ENCODE measurements around the gene SLC35E1. TPM values are rescaled to one million over a fixed set of nuclear protein-coding genes. Genes with fewer than 3 reads are reported as not detected.

The SLC35E1 gene
- total RNA-seq, 2 experiments from 2014 or later: 60.1 to 62.4 TPM

GRCh38 chr19:16586991-16587832, 15.0 kb upstream of the SLC35E1 start:
- intact Hi-C loops (cut with micrococcal nuclease): no loop called here
- peak overlapping the region; percentile 87 for H3K4me3 Mint-ChIP-seq
- peaks cover 17% of the 10 kb centered on the region for H3K36me3 Mint-ChIP-seq (ENCODE audit: low read depth)
- peak; percentile 15 for ATAC-seq
- peak; percentile 80 for DNase-seq
- no peak for TF ChIP-seq CTCF (IDR thresholded peaks at IDR 0.05)
- peaks cover 85% of the 10 kb centered on the region for H3K4me1 Mint-ChIP-seq (ENCODE audit: low read depth)
- ChIA-PET POLR2A (interaction anchor here (0.7 to 7.5 kb wide), 13 partner anchors 14 to 149 kb away, joined by 3 to 93 read pairs (median 5); partner anchors contain the start of genes C19orf44, CALR3, MED26 and SLC35E1), CTCF (interaction anchor here (0.8 to 2.7 kb wide), 4 partner anchors 13 to 72 kb away, joined by 3 to 11 read pairs (median 4); no protein-coding TSS in a partner anchor)
- H3K27ac Mint-ChIP-seq: peak overlapping the region; percentile 74
- H3K9me3 Mint-ChIP-seq: no peaks in the 10 kb centered on the region
- H3K27me3 Mint-ChIP-seq: no peaks in the 10 kb centered on the region

GRCh38 chr19:16586477-16586871, 14.3 kb upstream of the SLC35E1 start:
- ATAC-seq (no peak), DNase-seq (no peak)
- Mint-ChIP-seq H3K9me3 (no peaks in the 10 kb centered on the region), H3K27ac (peak overlapping the region; percentile 74), H3K4me1 (ENCODE audit: low read depth) (peaks cover 85% of the 10 kb centered on the region), H3K36me3 (ENCODE audit: low read depth) (peaks cover 17% of the 10 kb centered on the region), H3K4me3 (peak overlapping the region; percentile 87), H3K27me3 (no peaks in the 10 kb centered on the region)
- no peak for TF ChIP-seq CTCF (IDR thresholded peaks at IDR 0.05)
- POLR2A ChIA-PET: interaction anchor here (0.9 to 7.5 kb wide), 6 partner anchors 13 to 73 kb away, joined by 3 to 93 read pairs (median 6); partner anchors contain the start of genes MED26, SLC35E1 and SMIM7
- CTCF ChIA-PET: interaction anchor here (2.7 kb wide), 1 partner anchor 19 kb away, joined by 11 read pairs; no protein-coding TSS in a partner anchor
- intact Hi-C loops (cut with micrococcal nuclease): no loop called here

- ATAC-seq (peak; percentile 8), DNase-seq (peak; percentile 70)
- CTCF ChIA-PET: interaction anchor here (2.7 kb wide), 1 partner anchor 19 kb away, joined by 11 read pairs; no protein-coding TSS in a partner anchor
These were observed 13.7 kb upstream of the SLC35E1 start for GRCh38 chr19:16585808-16586476.

GRCh38 chr19:16585094-16585801, 13.0 kb upstream of the SLC35E1 start:
- Mint-ChIP-seq H3K4me3 (peak overlapping the region; percentile 87), H3K27me3 (no peaks in the 10 kb centered on the region), H3K9me3 (no peaks in the 10 kb centered on the region), H3K36me3 (ENCODE audit: low read depth) (peaks cover 17% of the 10 kb centered on the region), H3K4me1 (ENCODE audit: low read depth) (peaks cover 85% of the 10 kb centered on the region), H3K27ac (peak overlapping the region; percentile 74)
- CTCF ChIA-PET: interaction anchor here (1.0 to 2.6 kb wide), 3 partner anchors 12 to 40 kb away, joined by 3 to 14 read pairs (median 3); no protein-coding TSS in a partner anchor
- no peak for DNase-seq
- POLR2A ChIA-PET: interaction anchor here (0.7 to 7.5 kb wide), 13 partner anchors 8 to 491 kb away, joined by 3 to 93 read pairs (median 4); partner anchors contain the start of genes CHERP, MED26, MYO9B and SLC35E1
- intact Hi-C loops (cut with micrococcal nuclease): no loop called here
- no peak for TF ChIP-seq CTCF (IDR thresholded peaks at IDR 0.05)
- ATAC-seq: no peak

More at GRCh38 chr19:16585808-16586476, 13.7 kb upstream of the SLC35E1 start:
- H3K4me3 Mint-ChIP-seq: peak overlapping the region; percentile 87
- intact Hi-C loops (cut with micrococcal nuclease): no loop called here
- H3K36me3 Mint-ChIP-seq (ENCODE audit: low read depth): peaks cover 17% of the 10 kb centered on the region
- no peaks in the 10 kb centered on the region for H3K27me3 Mint-ChIP-seq
- H3K4me1 Mint-ChIP-seq (ENCODE audit: low read depth): peaks cover 86% of the 10 kb centered on the region
- H3K27ac Mint-ChIP-seq: peak overlapping the region; percentile 74
- TF ChIP-seq CTCF (IDR thresholded peaks at IDR 0.05): no peak
- POLR2A ChIA-PET: interaction anchor here (1.5 to 7.5 kb wide), 5 partner anchors 13 to 73 kb away, joined by 3 to 93 read pairs (median 6); partner anchors contain the start of genes MED26, SLC35E1 and SMIM7
- H3K9me3 Mint-ChIP-seq: no peaks in the 10 kb centered on the region
